ENCODE data around the gene IGSF22. TPM values are rescaled to one million over a fixed set of nuclear protein-coding genes. Genes with fewer than 3 reads are reported as not detected.
"Not testable (repeated sequence)": the region's sequence is repeated elsewhere in the genome, so short reads cannot be mapped to it uniquely, and the experiment has no call there.

The IGSF22 gene
- total RNA-seq, 1 donor from 2014 or later = under 0.01 TPM

GRCh38 chr11:18668131-18668530 is 57.9 kb downstream of the IGSF22 start:
- FAIRE-seq (no peak), DNase-seq (ENCODE audit: low read depth) (no peak)

GRCh38 chr11:18665353-18665872 is 60.6 kb downstream of the IGSF22 start:
- not testable (repeated sequence) for DNase-seq (ENCODE audit: low read depth); H3K4me3 ChIP-seq (ENCODE audit: low read depth, low read length); H3K36me3 ChIP-seq (ENCODE audit: control insufficient read depth, insufficient read depth, low read length); H3K27me3 ChIP-seq (ENCODE audit: control insufficient read depth, insufficient read depth, low read length); FAIRE-seq

More at GRCh38 chr11:18668131-18668530, 57.9 kb downstream of the IGSF22 start:
- no peaks in the 10 kb centered on the region for H3K27me3 ChIP-seq (ENCODE audit: control insufficient read depth, insufficient read depth, low read length)
- H3K36me3 ChIP-seq (ENCODE audit: control insufficient read depth, insufficient read depth, low read length) = no peaks in the 10 kb centered on the region
- H3K4me3 ChIP-seq (ENCODE audit: low read depth, low read length) = no peak overlapping the region
- TF ChIP-seq CTCF (IDR thresholded peaks at IDR 0.05; ENCODE audit: insufficient read depth, low read length, severe bottlenecking) = no peak

- Histone ChIP-seq H3K4me3 (ENCODE audit: low read depth, low read length) (no peak overlapping the region), H3K27me3 (ENCODE audit: control insufficient read depth, insufficient read depth, low read length) (no peaks in the 10 kb centered on the region), H3K36me3 (ENCODE audit: control insufficient read depth, insufficient read depth, low read length) (no peaks in the 10 kb centered on the region)
- TF ChIP-seq CTCF (IDR thresholded peaks at IDR 0.05; ENCODE audit: insufficient read depth, low read length, severe bottlenecking) = no peak
- DNase-seq (ENCODE audit: low read depth) (no peak), FAIRE-seq (no peak)
Measured at GRCh38 chr11:18657673-18658072, 68.3 kb downstream of the IGSF22 start.

Other genes starting within 250 kb of the IGSF22 start
- 71.1 and 79.0 TPM in 2 replicates for gene TSG101, start 199.2 kb downstream of the IGSF22 start, total RNA-seq
- gene UEVLD, start 137.5 kb downstream of the IGSF22 start, total RNA-seq = 22.9 and 23.6 TPM in 2 replicates
- gene MISFA, start 126.4 kb downstream of the IGSF22 start, total RNA-seq = 0.64 and 0.79 TPM in 2 replicates
- 12.6 and 17.3 TPM in 2 replicates for gene SPTY2D1, start 91.8 kb downstream of the IGSF22 start, total RNA-seq
- gene TMEM86A, start 27.4 kb downstream of the IGSF22 start, total RNA-seq = 0.53 and 0.90 TPM in 2 replicates
- not detected in 2 replicates for gene PTPN5, start 65.6 kb upstream of the IGSF22 start, total RNA-seq
- not detected in 2 replicates for gene MRGPRX1, start 213.2 kb upstream of the IGSF22 start, total RNA-seq

Data from bronchial epithelial cell (primary cell).